Measurements from ENCODE around the gene GABRB1.

GABRB1 gene

DNA sequence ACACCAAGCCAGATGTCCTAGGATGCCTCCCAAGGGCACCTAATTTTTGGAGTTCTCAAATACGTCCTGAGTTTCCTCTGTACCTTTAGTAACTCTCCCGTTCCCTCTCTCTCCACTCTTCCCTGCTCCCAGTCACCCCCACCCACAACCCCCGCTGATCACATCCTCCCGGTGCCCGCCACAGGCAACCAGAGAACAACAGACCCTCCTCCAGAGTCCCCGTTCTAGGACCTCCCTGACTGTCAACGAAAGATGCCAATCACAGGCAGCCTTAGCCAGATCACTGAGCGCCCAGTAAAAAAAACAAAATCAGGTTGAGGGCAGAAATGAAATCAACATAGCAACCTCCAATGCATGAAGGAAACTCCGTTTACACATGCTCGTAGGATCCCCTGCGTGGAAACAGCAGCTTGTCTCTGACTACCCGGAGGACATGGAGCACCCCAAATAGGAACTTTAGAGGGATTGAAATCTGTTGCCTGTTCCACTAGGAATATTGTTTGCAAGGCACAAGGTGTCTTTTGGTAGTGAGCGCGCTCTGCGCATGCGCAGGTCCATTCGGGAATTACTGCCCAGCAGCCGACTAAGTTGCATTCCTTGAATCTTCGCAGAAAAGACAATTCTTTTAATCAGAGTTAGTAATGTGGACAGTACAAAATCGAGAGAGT is at the start of gene GABRB1:
TSS of gene GABRB1 (plus strand) at position 557 of the 668 bp plus-strand sequence.
- Histone ChIP-seq H3K36me3 (ENCODE audit: insufficient read depth) (no peaks in the 10 kb centered on the region), H3K27ac (no peak within 1 kb of the TSS), H3K9ac (no peak within 1 kb of the TSS), H3K4me3 (IDR thresholded peaks at IDR 0.05; ENCODE audit: insufficient read depth, low read depth, low read length) (no peak within 1 kb of the TSS), H3K79me2 (ENCODE audit: insufficient read depth, low read depth) (no peaks in the 10 kb centered on the region), H3K27me3 (ENCODE audit: insufficient read depth, low read depth) (no peaks in the 10 kb centered on the region), H3K4me2 (peak within 1 kb of the TSS; percentile 17; the same call in 1 of the 2 replicates), H2AFZ (ENCODE audit: low read depth) (peak within 1 kb of the TSS; percentile 71), H4K20me1 (ENCODE audit: insufficient read depth) (no peaks in the 10 kb centered on the region), H3K4me1 (ENCODE audit: low read depth, poor library complexity, severe bottlenecking) (no peaks in the 10 kb centered on the region)
- TF ChIP-seq, protein P1, sequence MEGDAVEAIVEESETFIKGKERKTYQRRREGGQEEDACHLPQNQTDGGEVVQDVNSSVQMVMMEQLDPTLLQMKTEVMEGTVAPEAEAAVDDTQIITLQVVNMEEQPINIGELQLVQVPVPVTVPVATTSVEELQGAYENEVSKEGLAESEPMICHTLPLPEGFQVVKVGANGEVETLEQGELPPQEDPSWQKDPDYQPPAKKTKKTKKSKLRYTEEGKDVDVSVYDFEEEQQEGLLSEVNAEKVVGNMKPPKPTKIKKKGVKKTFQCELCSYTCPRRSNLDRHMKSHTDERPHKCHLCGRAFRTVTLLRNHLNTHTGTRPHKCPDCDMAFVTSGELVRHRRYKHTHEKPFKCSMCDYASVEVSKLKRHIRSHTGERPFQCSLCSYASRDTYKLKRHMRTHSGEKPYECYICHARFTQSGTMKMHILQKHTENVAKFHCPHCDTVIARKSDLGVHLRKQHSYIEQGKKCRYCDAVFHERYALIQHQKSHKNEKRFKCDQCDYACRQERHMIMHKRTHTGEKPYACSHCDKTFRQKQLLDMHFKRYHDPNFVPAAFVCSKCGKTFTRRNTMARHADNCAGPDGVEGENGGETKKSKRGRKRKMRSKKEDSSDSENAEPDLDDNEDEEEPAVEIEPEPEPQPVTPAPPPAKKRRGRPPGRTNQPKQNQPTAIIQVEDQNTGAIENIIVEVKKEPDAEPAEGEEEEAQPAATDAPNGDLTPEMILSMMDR (conservative IDR thresholded peaks at IDR 0.05; ENCODE audit: low read depth, low read length), result no peak

GRCh38 chr4:46984781-46985180 is 46.6 kb upstream of the GABRB1 start:
- H3K4me1 ChIP-seq (ENCODE audit: low read depth, poor library complexity, severe bottlenecking), result no peaks in the 10 kb centered on the region
- TF ChIP-seq, protein P1 (conservative IDR thresholded peaks at IDR 0.05; ENCODE audit: low read depth, low read length), result no peak

DNA sequence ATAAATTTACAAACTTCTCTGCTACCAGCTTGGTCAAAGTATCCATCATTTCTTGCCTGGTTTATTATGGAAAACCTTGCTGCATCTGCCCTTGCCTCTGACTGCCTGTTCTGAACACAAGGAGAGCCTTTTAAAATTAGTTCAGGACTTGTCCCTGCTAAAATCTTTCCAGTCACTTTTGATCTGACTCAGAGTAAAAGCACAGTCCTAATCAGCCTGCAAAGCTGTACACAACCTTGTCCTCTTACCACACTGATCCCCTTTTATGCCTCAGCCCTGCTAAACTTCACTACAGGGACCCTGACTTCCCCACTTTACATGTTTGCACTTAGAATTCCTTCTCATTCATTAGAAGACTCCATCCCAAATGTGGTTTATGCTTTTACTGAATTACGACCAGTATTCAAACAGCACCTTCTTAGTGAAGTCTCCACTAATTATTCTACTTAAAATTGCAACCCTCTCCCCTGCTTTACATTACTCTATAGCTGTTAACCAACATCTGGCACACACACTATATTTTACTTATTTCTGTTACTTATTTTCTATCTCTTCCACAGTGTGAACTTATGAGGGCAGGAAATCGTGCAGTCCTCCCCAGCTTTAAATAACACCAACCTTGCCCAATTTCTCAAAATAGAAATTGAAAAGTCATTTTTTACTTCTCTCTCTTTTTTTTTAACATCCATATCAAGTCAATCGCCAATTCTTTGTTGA is 44.3 kb upstream of the GABRB1 start:
- Histone ChIP-seq H3K4me2 (no peak overlapping the region), H2AFZ (ENCODE audit: low read depth) (no peak overlapping the region), H3K4me1 (ENCODE audit: low read depth, poor library complexity, severe bottlenecking) (no peaks in the 10 kb centered on the region), H3K79me2 (ENCODE audit: insufficient read depth, low read depth) (no peaks in the 10 kb centered on the region), H3K27me3 (ENCODE audit: insufficient read depth, low read depth) (no peaks in the 10 kb centered on the region), H4K20me1 (ENCODE audit: insufficient read depth) (no peaks in the 10 kb centered on the region), H3K27ac (no peak overlapping the region), H3K4me3 (IDR thresholded peaks at IDR 0.05; ENCODE audit: insufficient read depth, low read depth, low read length) (no peak overlapping the region), H3K36me3 (ENCODE audit: insufficient read depth) (no peaks in the 10 kb centered on the region), H3K9ac (no peak overlapping the region)
- TF ChIP-seq, protein P1 (conservative IDR thresholded peaks at IDR 0.05; ENCODE audit: low read depth, low read length), result no peak

More at GRCh38 chr4:46984781-46985180, 46.6 kb upstream of the GABRB1 start:
- H3K27ac ChIP-seq, result no peak overlapping the region
- H4K20me1 ChIP-seq (ENCODE audit: insufficient read depth), result no peaks in the 10 kb centered on the region
- H3K36me3 ChIP-seq (ENCODE audit: insufficient read depth), result no peaks in the 10 kb centered on the region
- H2AFZ ChIP-seq (ENCODE audit: low read depth), result no peak overlapping the region
- H3K4me3 ChIP-seq (IDR thresholded peaks at IDR 0.05; ENCODE audit: insufficient read depth, low read depth, low read length), result no peak overlapping the region
- no peak overlapping the region for H3K4me2 ChIP-seq
- no peak overlapping the region for H3K9ac ChIP-seq
- H3K79me2 ChIP-seq (ENCODE audit: insufficient read depth, low read depth), result no peaks in the 10 kb centered on the region
- H3K27me3 ChIP-seq (ENCODE audit: insufficient read depth, low read depth), result no peaks in the 10 kb centered on the region

- no peak overlapping the region for H3K4me2 ChIP-seq
- H3K36me3 ChIP-seq (ENCODE audit: insufficient read depth), result no peaks in the 10 kb centered on the region
- H3K9ac ChIP-seq, result no peak overlapping the region
- no peak overlapping the region for H3K4me3 ChIP-seq (IDR thresholded peaks at IDR 0.05; ENCODE audit: insufficient read depth, low read depth, low read length)
- no peaks in the 10 kb centered on the region for H3K27me3 ChIP-seq (ENCODE audit: insufficient read depth, low read depth)
- no peaks in the 10 kb centered on the region for H4K20me1 ChIP-seq (ENCODE audit: insufficient read depth)
- H3K4me1 ChIP-seq (ENCODE audit: low read depth, poor library complexity, severe bottlenecking), result no peaks in the 10 kb centered on the region
- no peak overlapping the region for H2AFZ ChIP-seq (ENCODE audit: low read depth)
- H3K79me2 ChIP-seq (ENCODE audit: insufficient read depth, low read depth), result no peaks in the 10 kb centered on the region
- TF ChIP-seq, protein P1 (conservative IDR thresholded peaks at IDR 0.05; ENCODE audit: low read depth, low read length), result no peak
- H3K27ac ChIP-seq, result no peak overlapping the region
Measured at GRCh38 chr4:46992338-46992737, 39.0 kb upstream of the GABRB1 start.
